GM12878 (cell line): Measurements from ENCODE around the gene PSMD12. TPM values are rescaled to one million over a fixed set of nuclear protein-coding genes. Genes with fewer than 3 reads are reported as not detected.

ENCODE experiments used
- BACH1 ChIP-seq: fragments of 450-650 bp; IDR thresholded peaks from 2 replicates; pipeline ENCODE4 v1.6.1; 2017; ENCODE audit warnings: mild to moderate bottlenecking, borderline replicate concordance
- BRCA1 ChIP-seq: IDR thresholded peaks from 2 replicates; pipeline ENCODE4 v1.6.1; 2011; ENCODE audit warnings: low read depth, low read length, improper control_type of control experiment
- ESRRA ChIP-seq: IDR thresholded peaks from 2 replicates; pipeline ENCODE4 v1.6.1; 2012; ENCODE audit warnings: mild to moderate bottlenecking, low read length, improper control_type of control experiment
- FOS ChIP-seq: IDR thresholded peaks from 3 replicates; pipeline ENCODE4 v1.6.1; 2011; ENCODE audit warnings: borderline replicate concordance; ENCODE audit not compliant: insufficient read length; ENCODE audit errors: extremely low read depth
- HDAC2 ChIP-seq: fragments of 200-600 bp; sonication (generic); IDR thresholded peaks from 2 replicates; pipeline ENCODE4 v1.6.1; 2017
- JUNB ChIP-seq: IDR thresholded peaks from 2 replicates; pipeline ENCODE4 v1.6.1; 2016; ENCODE audit warnings: antibody characterized with exemption, mild to moderate bottlenecking
- LARP7 ChIP-seq: fragments of 450-650 bp; IDR thresholded peaks from 2 replicates; pipeline ENCODE4 v1.6.1; 2017; ENCODE audit warnings: mild to moderate bottlenecking
- NFYA ChIP-seq: IDR thresholded peaks from 2 replicates; pipeline ENCODE4 v1.6.1; 2011; ENCODE audit warnings: low read depth, mild to moderate bottlenecking, low read length, improper control_type of control experiment, borderline replicate concordance
- PRDM15 ChIP-seq: fragments of 450-650 bp; formaldehyde crosslinking; IDR thresholded peaks from 2 replicates; pipeline ENCODE4 v1.4.0; 2020; ENCODE audit warnings: mild to moderate bottlenecking, moderate library complexity
- RAD21 ChIP-seq: IDR thresholded peaks from 2 replicates; pipeline ENCODE4 v1.6.1; 2011; ENCODE audit warnings: mild to moderate bottlenecking, low read depth, low read length, moderate library complexity; ENCODE audit not compliant: insufficient read depth
- RELA ChIP-seq: fragments of 450-650 bp; IDR thresholded peaks from 2 replicates; pipeline ENCODE4 v1.8.0; 2014; ENCODE audit warnings: borderline replicate concordance; ENCODE audit not compliant: partially characterized antibody
- SMARCA5 ChIP-seq: fragments of 450-650 bp; IDR thresholded peaks from 2 replicates; pipeline ENCODE4 v1.6.1; 2017; ENCODE audit warnings: mild to moderate bottlenecking
- SPI1 ChIP-seq: IDR thresholded peaks from 2 replicates; pipeline ENCODE4 v1.6.1; 2011; ENCODE audit warnings: low read depth, mild to moderate bottlenecking, low read length, moderate library complexity, borderline replicate concordance; ENCODE audit not compliant: insufficient read depth
- TCF7 ChIP-seq: IDR thresholded peaks from 2 replicates; pipeline ENCODE4 v1.6.1; 2014; ENCODE audit warnings: antibody characterized with exemption, borderline replicate concordance
- YBX1 ChIP-seq: fragments of 450-650 bp; IDR thresholded peaks from 2 replicates; pipeline ENCODE4 v1.6.1; 2016; ENCODE audit warnings: antibody characterized with exemption
- ZNF207 ChIP-seq: fragments of 450-650 bp; IDR thresholded peaks from 2 replicates; pipeline ENCODE4 v1.6.1; 2014; ENCODE audit warnings: antibody characterized with exemption, mild to moderate bottlenecking, borderline replicate concordance
- ZNF592 ChIP-seq: fragments of 450-650 bp; IDR thresholded peaks from 2 replicates; pipeline ENCODE4 v1.6.1; 2017; ENCODE audit warnings: mild to moderate bottlenecking, moderate library complexity
- ZSCAN29 ChIP-seq: fragments of 450-650 bp; IDR thresholded peaks from 2 replicates; pipeline ENCODE4 v1.6.1; 2017; ENCODE audit warnings: mild to moderate bottlenecking, moderate library complexity
- polyA plus RNA-seq, 11 experiments: library from polyadenylated mRNA; depleted of rRNA in 4 of 11; unstranded in 6 of 11; stranded (reverse) in 5 of 11; fragments of >200 nt; fragmentation: Nextera tagmentation in 4 of 11; fragmentation: Illumina TruSeq in 1 of 11; extraction: Ambion mirVana in 4 of 11; extraction: Trizol in 1 of 11; gene quantifications; 1 replicate in 1 of 11; 2 replicates in 10 of 11; pipeline versions ENCODE4 v1.2.1 to v1.2.3, GENCODE V29; 2011 to 2016; ENCODE audit warnings: inconsistent platforms in 2 of 11, missing spikeins in 2 of 11, low read depth in 1 of 11
- total RNA-seq, 4 experiments: library from RNA; depleted of rRNA in 3 of 4; stranded (reverse); fragments of >200 nt in 3 of 4; fragmentation: Illumina TruSeq in 1 of 4; extraction: Trizol in 1 of 4; gene quantifications; 2 replicates each; pipeline versions ENCODE4 v1.2.1 to v1.2.3, GENCODE V29; 2013 to 2021
- TF ChIP-seq, protein P1 (sequence below): IDR thresholded peaks from 2 replicates; pipeline ENCODE4 v1.6.1; 2012; ENCODE audit warnings: low read depth, low read length, improper control_type of control experiment
- TF ChIP-seq, protein P2 (sequence below): IDR thresholded peaks from 2 replicates; pipeline ENCODE4 v1.6.1; 2011; ENCODE audit warnings: borderline replicate concordance, low read depth, mild to moderate bottlenecking, moderate library complexity, low read length; ENCODE audit not compliant: insufficient read depth, poor library complexity, severe bottlenecking

The PSMD12 gene
- total and polyA plus RNA-seq, 10 of the 15 experiments (the other 5 are each of a cell fraction or from before 2014, with no cell fraction given) = 19.8 to 149 (median 47.5) TPM

DNA sequence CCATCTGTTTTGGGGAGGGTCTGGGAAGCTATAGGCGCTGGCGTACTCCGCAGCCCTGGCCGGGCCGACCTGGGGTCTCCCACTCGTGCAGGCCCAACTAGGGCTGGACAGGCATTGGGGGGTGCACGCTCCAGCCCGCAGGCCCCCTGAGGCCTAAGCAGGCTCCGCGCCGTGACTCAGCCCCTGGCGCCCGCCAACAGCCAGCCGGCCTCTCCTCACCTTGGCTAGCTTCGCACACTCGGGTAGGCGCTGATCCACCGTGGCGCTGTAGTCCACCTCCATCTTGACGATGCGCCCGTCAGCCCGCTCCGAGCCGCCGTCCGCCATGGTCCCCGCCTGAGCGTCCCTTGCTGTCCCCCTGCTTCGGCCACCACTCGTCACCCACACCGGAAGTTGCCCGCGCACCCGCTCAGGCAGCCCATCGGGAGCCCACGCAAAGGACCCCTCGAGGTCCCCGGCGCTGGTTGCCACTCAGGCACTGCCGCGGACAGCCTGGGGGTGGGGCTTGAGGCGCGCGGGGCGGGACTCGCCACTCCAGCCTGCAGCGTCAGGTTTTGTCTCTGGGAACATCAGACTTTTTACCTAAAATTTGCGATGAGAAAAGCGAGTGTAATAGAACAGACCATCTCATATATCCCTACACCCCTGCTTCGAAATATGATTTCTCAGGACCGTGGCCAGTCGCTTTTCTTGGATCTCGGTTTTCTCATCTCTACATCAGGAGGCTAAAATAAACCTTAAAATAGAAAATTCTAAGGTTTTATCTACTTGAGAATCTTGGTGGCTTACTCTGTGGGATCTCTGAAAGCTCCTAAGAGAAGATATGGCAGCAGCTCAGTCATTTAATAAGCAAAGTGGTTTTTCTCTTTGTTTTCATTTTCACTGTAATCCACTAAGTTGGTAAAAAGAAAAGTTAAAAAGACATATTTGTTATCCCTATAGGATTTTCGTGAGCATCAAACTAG, at the start of gene PSMD12 (continued):
- TF ChIP-seq ZNF592 (no peak), SPI1 (no peak), YBX1 (no peak), RAD21 (no peak), JUNB (no peak), RELA (peak; percentile 69), ZNF207 (peak; percentile 47; the same call in 1 of the 2 replicates), BACH1 (peak; percentile 57; the same call in 1 of the 2 replicates), ZSCAN29 (no peak), TCF7 (no peak), LARP7 (peak; percentile 75), PRDM15 (no peak), FOS (no peak), ESRRA (no peak), NFYA (no peak), HDAC2 (no peak), BRCA1 (no peak), SMARCA5 (no peak; the same call in 1 of the 2 replicates)
- TF ChIP-seq, protein P1, sequence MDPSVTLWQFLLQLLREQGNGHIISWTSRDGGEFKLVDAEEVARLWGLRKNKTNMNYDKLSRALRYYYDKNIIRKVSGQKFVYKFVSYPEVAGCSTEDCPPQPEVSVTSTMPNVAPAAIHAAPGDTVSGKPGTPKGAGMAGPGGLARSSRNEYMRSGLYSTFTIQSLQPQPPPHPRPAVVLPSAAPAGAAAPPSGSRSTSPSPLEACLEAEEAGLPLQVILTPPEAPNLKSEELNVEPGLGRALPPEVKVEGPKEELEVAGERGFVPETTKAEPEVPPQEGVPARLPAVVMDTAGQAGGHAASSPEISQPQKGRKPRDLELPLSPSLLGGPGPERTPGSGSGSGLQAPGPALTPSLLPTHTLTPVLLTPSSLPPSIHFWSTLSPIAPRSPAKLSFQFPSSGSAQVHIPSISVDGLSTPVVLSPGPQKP = peak; percentile 97
- TF ChIP-seq, protein P2, sequence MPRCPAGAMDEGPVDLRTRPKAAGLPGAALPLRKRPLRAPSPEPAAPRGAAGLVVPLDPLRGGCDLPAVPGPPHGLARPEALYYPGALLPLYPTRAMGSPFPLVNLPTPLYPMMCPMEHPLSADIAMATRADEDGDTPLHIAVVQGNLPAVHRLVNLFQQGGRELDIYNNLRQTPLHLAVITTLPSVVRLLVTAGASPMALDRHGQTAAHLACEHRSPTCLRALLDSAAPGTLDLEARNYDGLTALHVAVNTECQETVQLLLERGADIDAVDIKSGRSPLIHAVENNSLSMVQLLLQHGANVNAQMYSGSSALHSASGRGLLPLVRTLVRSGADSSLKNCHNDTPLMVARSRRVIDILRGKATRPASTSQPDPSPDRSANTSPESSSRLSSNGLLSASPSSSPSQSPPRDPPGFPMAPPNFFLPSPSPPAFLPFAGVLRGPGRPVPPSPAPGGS = no peak
